K562 (cell line): Measurements from ENCODE around the gene XRCC2.

Experiments used
- CTCF ChIP-seq, 3 experiments: IDR thresholded peaks in 2 of 3; conservative IDR thresholded peaks in 1 of 3; 2 replicates each; pipeline ENCODE4 v1.5.1; 2011 to 2012; ENCODE audit warnings: low read length in 3 of 3, mild to moderate bottlenecking in 3 of 3, control low read depth in 2 of 3, improper control_type of control experiment in 1 of 3, inconsistent platforms in 1 of 3, low read depth in 1 of 3, mixed read lengths in 1 of 3, moderate library complexity in 1 of 3; ENCODE audit not compliant: insufficient read depth in 2 of 3
- USF2 ChIP-seq: sonication (generic); formaldehyde crosslinking; IDR thresholded peaks from 2 replicates; pipeline ENCODE4 v1.5.0; 2020; ENCODE audit warnings: missing genetic modification reagents
- ZNF76 ChIP-seq: fragments of 250-450 bp; sonication (Bioruptor Pico); IDR thresholded peaks from 2 replicates; pipeline ENCODE4 v1.4.0; 2020; ENCODE audit warnings: mild to moderate bottlenecking, moderate library complexity, borderline replicate concordance

- TF ChIP-seq CTCF (IDR thresholded peaks at IDR 0.05 in 2 of 3, conservative IDR thresholded peaks at IDR 0.05 in 1 of 3; ENCODE audit: insufficient read depth in 2 of 3, low read depth in 1 of 3, low read length in 3 of 3), result no peak
- TF ChIP-seq ZNF76 (CRISPR knock-in tag), result no peak
- no peak for TF ChIP-seq USF2
Observed at GRCh38 chr7:152621426-152621825, 54.5 kb downstream of the XRCC2 start.
